Neural cell (in vitro differentiated cells): ENCODE measurements around the gene KLHL4. TPM values are rescaled to one million over a fixed set of nuclear protein-coding genes. Genes with fewer than 3 reads are reported as not detected.

Source experiments
- H2AFZ ChIP-seq: fragments of 200-600, 300-800 bp; sonication (generic), shearing (Covaris generic); 2 replicates; pipeline ENCODE4 v1.6.0; 2014; ENCODE audit warnings: low read depth, mild to moderate bottlenecking, antibody characterized with exemption, low read length, moderate library complexity
- H3F3A ChIP-seq: fragments of 200-600 bp; shearing (Covaris generic); 2 replicates; pipeline ENCODE4 v1.6.1; 2016; ENCODE audit warnings: mild to moderate bottlenecking, moderate library complexity, mixed read lengths, antibody characterized with exemption, low read length; ENCODE audit not compliant: insufficient read depth, poor library complexity, severe bottlenecking
- H3K27ac ChIP-seq: fragments of 200-600, 300-800 bp; sonication (generic), shearing (Covaris generic); 2 replicates; pipeline ENCODE4 v1.5.1; 2014; ENCODE audit warnings: mild to moderate bottlenecking, low read length, moderate library complexity
- H3K27me3 ChIP-seq: fragments of 300-800, 200-600 bp; sonication (generic), shearing (Covaris generic); 2 replicates; pipeline ENCODE4 v1.6.0; 2014; ENCODE audit warnings: mild to moderate bottlenecking, low read depth, low read length, moderate library complexity; ENCODE audit not compliant: insufficient read depth
- H3K36me3 ChIP-seq: fragments of 300-800, 200-600 bp; sonication (generic), shearing (Covaris generic); 2 replicates; pipeline ENCODE4 v1.5.1; 2014; ENCODE audit warnings: mild to moderate bottlenecking, antibody characterized with exemption, low read length, moderate library complexity; ENCODE audit not compliant: insufficient read depth
- H3K4me2 ChIP-seq: fragments of 300-800, 200-600 bp; sonication (generic), shearing (Covaris generic); 2 replicates; pipeline ENCODE4 v1.6.0; 2014; ENCODE audit warnings: mild to moderate bottlenecking, low read length
- H3K4me3 ChIP-seq: fragments of 300-800, 200-600 bp; sonication (generic), shearing (Covaris generic); 2 replicates; pipeline ENCODE4 v1.5.1; 2014; ENCODE audit warnings: mild to moderate bottlenecking, low read length, moderate library complexity
- H3K79me2 ChIP-seq: fragments of 200-600 bp; shearing (Covaris generic); replicated peaks from 2 replicates; pipeline ENCODE4 v1.6.0; 2014; ENCODE audit warnings: mild to moderate bottlenecking, low read length, moderate library complexity; ENCODE audit not compliant: insufficient read depth
- H3K9ac ChIP-seq: fragments of 300-800, 200-600 bp; sonication (generic), shearing (Covaris generic); 2 replicates; pipeline ENCODE4 v1.6.1; 2016; ENCODE audit warnings: mild to moderate bottlenecking, low read length, mixed read lengths
- H3K9me2 ChIP-seq: fragments of 200-600 bp; shearing (Covaris generic); 2 replicates; pipeline ENCODE4 v1.6.1; 2016; ENCODE audit warnings: mild to moderate bottlenecking, low read length, mixed read lengths; ENCODE audit not compliant: insufficient read depth
- H3K9me3 ChIP-seq: fragments of 200-600, 300-800 bp; sonication (generic), shearing (Covaris generic); 2 replicates; pipeline ENCODE4 v1.6.1; 2016; ENCODE audit warnings: mild to moderate bottlenecking, mixed run types, low read length, moderate library complexity, mixed read lengths
- H4K20me1 ChIP-seq: fragments of 200-600 bp; shearing (Covaris generic); 2 replicates; pipeline ENCODE4 v1.6.1; 2016; ENCODE audit warnings: mild to moderate bottlenecking, mixed run types; ENCODE audit not compliant: insufficient read depth
- EZH2 ChIP-seq: fragments of 200-600, 300-800 bp; shearing (Covaris generic), sonication (generic); IDR thresholded peaks from 2 replicates; pipeline ENCODE4 v1.6.1; 2014; ENCODE audit warnings: antibody characterized with exemption, low read length, borderline replicate concordance, mild to moderate bottlenecking; ENCODE audit not compliant: insufficient read depth, poor library complexity, severe bottlenecking
- MXI1 ChIP-seq: fragments of 450-650 bp; conservative IDR thresholded peaks from 2 replicates; pipeline ENCODE4 v1.6.1; 2014; ENCODE audit warnings: antibody characterized with exemption, mild to moderate bottlenecking; ENCODE audit not compliant: poor library complexity, severe bottlenecking
- POLR2AphosphoS5 ChIP-seq: IDR thresholded peaks from 2 replicates; pipeline ENCODE4 v1.6.1; 2012
- RAD21 ChIP-seq: fragments of 450-650 bp; conservative IDR thresholded peaks from 2 replicates; pipeline ENCODE4 v1.6.1; 2014; ENCODE audit warnings: antibody characterized with exemption, mild to moderate bottlenecking, moderate library complexity
- SMC3 ChIP-seq: fragments of 450-650 bp; conservative IDR thresholded peaks from 2 replicates; pipeline ENCODE4 v1.6.1; 2014; ENCODE audit warnings: antibody characterized with exemption, mild to moderate bottlenecking, moderate library complexity; ENCODE audit not compliant: poor library complexity
- TAF1 ChIP-seq: IDR thresholded peaks from 2 replicates; pipeline ENCODE4 v1.6.1; 2012; ENCODE audit warnings: low read depth
- polyA plus RNA-seq: library from polyadenylated mRNA; depleted of rRNA; stranded (reverse); fragments of >200 nt; gene quantifications from 2 replicates; pipeline ENCODE4 v1.2.3, GENCODE V29; 2014
- TF ChIP-seq, protein P1 (sequence below): fragments of 450-650 bp; IDR thresholded peaks from 2 replicates; pipeline ENCODE4 v1.5.1; 2014; ENCODE audit warnings: antibody characterized with exemption, mild to moderate bottlenecking, moderate library complexity; ENCODE audit not compliant: poor library complexity, severe bottlenecking
- TF ChIP-seq, protein P2 (sequence below): IDR thresholded peaks from 2 replicates; pipeline ENCODE4 v1.6.1; 2012; ENCODE audit warnings: borderline replicate concordance

KLHL4 gene
- polyA plus RNA-seq, 1 donor from 2014 or later = 2.8 TPM

DNA sequence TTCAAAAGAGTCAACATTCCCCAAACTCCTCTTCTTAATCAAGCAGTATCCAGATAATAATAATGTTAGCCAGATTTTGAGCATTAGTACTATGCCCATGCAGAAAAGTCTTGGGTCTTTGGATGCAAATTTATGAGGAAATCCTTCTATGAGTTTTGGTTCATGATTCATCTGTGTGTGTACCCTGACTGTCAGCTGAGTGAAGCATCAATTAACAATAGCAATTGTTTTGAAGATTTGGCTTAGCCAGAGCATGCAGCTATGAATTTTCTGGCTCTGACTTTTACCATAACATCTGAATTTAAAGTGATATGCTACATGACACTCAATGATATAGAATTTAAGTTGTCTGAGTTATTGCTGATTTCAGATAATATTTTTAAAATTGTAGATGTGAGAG, 145.8 kb downstream of the KLHL4 start:
- no peaks in the 10 kb centered on the region for H3F3A ChIP-seq
- no peaks in the 10 kb centered on the region for H3K79me2 ChIP-seq
- no peak overlapping the region for H3K4me3 ChIP-seq
- H2AFZ ChIP-seq = no peak overlapping the region
- no peak overlapping the region for H3K27ac ChIP-seq
- no peaks in the 10 kb centered on the region for H4K20me1 ChIP-seq
- H3K9ac ChIP-seq = no peak overlapping the region
- no peaks in the 10 kb centered on the region for H3K27me3 ChIP-seq
- no peaks in the 10 kb centered on the region for H3K9me3 ChIP-seq
- no peaks in the 10 kb centered on the region for H3K36me3 ChIP-seq
- no peaks in the 10 kb centered on the region for H3K9me2 ChIP-seq
- no peak overlapping the region for H3K4me2 ChIP-seq
- TF ChIP-seq POLR2AphosphoS5 = no peak
- no peak for TF ChIP-seq EZH2
- TF ChIP-seq, protein P1, sequence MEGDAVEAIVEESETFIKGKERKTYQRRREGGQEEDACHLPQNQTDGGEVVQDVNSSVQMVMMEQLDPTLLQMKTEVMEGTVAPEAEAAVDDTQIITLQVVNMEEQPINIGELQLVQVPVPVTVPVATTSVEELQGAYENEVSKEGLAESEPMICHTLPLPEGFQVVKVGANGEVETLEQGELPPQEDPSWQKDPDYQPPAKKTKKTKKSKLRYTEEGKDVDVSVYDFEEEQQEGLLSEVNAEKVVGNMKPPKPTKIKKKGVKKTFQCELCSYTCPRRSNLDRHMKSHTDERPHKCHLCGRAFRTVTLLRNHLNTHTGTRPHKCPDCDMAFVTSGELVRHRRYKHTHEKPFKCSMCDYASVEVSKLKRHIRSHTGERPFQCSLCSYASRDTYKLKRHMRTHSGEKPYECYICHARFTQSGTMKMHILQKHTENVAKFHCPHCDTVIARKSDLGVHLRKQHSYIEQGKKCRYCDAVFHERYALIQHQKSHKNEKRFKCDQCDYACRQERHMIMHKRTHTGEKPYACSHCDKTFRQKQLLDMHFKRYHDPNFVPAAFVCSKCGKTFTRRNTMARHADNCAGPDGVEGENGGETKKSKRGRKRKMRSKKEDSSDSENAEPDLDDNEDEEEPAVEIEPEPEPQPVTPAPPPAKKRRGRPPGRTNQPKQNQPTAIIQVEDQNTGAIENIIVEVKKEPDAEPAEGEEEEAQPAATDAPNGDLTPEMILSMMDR = no peak
- TF ChIP-seq TAF1 = no peak
- TF ChIP-seq MXI1 = no peak
- no peak for TF ChIP-seq RAD21
- TF ChIP-seq, protein P2, sequence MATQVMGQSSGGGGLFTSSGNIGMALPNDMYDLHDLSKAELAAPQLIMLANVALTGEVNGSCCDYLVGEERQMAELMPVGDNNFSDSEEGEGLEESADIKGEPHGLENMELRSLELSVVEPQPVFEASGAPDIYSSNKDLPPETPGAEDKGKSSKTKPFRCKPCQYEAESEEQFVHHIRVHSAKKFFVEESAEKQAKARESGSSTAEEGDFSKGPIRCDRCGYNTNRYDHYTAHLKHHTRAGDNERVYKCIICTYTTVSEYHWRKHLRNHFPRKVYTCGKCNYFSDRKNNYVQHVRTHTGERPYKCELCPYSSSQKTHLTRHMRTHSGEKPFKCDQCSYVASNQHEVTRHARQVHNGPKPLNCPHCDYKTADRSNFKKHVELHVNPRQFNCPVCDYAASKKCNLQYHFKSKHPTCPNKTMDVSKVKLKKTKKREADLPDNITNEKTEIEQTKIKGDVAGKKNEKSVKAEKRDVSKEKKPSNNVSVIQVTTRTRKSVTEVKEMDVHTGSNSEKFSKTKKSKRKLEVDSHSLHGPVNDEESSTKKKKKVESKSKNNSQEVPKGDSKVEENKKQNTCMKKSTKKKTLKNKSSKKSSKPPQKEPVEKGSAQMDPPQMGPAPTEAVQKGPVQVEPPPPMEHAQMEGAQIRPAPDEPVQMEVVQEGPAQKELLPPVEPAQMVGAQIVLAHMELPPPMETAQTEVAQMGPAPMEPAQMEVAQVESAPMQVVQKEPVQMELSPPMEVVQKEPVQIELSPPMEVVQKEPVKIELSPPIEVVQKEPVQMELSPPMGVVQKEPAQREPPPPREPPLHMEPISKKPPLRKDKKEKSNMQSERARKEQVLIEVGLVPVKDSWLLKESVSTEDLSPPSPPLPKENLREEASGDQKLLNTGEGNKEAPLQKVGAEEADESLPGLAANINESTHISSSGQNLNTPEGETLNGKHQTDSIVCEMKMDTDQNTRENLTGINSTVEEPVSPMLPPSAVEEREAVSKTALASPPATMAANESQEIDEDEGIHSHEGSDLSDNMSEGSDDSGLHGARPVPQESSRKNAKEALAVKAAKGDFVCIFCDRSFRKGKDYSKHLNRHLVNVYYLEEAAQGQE = no peak

DNA sequence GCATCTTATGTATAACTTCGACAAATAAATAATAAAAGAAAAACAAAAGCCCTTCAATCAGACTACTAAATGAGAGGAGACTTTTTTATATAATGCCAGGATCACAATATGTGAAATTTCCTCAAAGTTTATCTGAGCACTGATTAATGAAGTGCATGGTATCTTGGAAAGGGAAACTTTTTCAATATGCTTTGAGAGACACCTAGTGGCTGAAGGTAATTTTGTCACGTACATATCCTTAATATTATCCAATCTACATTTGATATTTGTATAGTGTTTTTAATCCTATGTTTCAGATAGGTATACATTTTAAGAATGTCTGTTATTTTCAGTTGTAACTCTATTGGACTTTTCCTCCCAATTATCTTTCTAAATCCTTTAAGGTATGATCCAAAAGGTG, 146.8 kb downstream of the KLHL4 start:
- Histone ChIP-seq H3K9me2 (no peaks in the 10 kb centered on the region), H3K9me3 (no peaks in the 10 kb centered on the region), H2AFZ (no peak overlapping the region), H3K9ac (no peak overlapping the region), H3K4me3 (no peak overlapping the region), H3K4me2 (no peak overlapping the region), H3K27me3 (no peaks in the 10 kb centered on the region), H3K36me3 (no peaks in the 10 kb centered on the region), H3K27ac (no peak overlapping the region), H3K79me2 (no peaks in the 10 kb centered on the region), H4K20me1 (no peaks in the 10 kb centered on the region), H3F3A (no peaks in the 10 kb centered on the region)
- TF ChIP-seq, protein P1 = peak; percentile 68
- TF ChIP-seq RAD21 = peak; percentile 75
- TF ChIP-seq SMC3 = peak; percentile 78
- TF ChIP-seq, protein P2 = no peak
- TF ChIP-seq MXI1 = no peak
